T follicular helper cell (primary cell): ENCODE results near the gene RHBDD3.
A peak's percentile ranks its signal among the peaks of the same experiment; 100 is the strongest.

Experiments used
- DNase-seq: peaks from one replicate; pipeline ENCODE4 v3.0.0-alpha.2; 2020; ENCODE audit warnings: low read depth
- total RNA-seq, 2 experiments: gene quantifications; one replicate each; lab custom pipeline; 2026; lab: John Stamatoyannopoulos, UW

The RHBDD3 gene
- total RNA-seq, result 16.9 to 36.0 reads per million in 2 experiments

GRCh38 chr22:29267858-29268510 lies at the start of gene RHBDD3, which contains the start of gene EWSR1:
Gene RHBDD3, minus strand, starts transcription at chr22:29267981. Its CDS starts 2,355 bp downstream, at chr22:29265626.
Gene EWSR1, plus strand, starts transcription at chr22:29268268. Its CDS starts 69 bp downstream, at chr22:29268337.
- peak; percentile 91 for DNase-seq

- DNase-seq, result no peak
These were observed 48.5 kb upstream of the RHBDD3 start for GRCh38 chr22:29316141-29316828.

GRCh38 chr22:29315286-29316140 lies 47.7 kb upstream of the RHBDD3 start, which contains the start of gene RASL10A:
Gene RASL10A, minus strand, starts transcription at chr22:29315697. Its CDS starts 451 bp downstream, at chr22:29315246.
- no peak for DNase-seq

GRCh38 chr22:29314537-29315285 lies 46.9 kb upstream of the RHBDD3 start:
- DNase-seq, result no peak

GRCh38 chr22:29313576-29314466 lies 46.0 kb upstream of the RHBDD3 start:
- no peak for DNase-seq

- DNase-seq, result no peak
These were observed 45.4 kb upstream of the RHBDD3 start for GRCh38 chr22:29313126-29313575.

- DNase-seq, result no peak
These were observed 44.7 kb upstream of the RHBDD3 start for GRCh38 chr22:29312218-29313125.

- DNase-seq, result no peak
These were observed 43.9 kb upstream of the RHBDD3 start for GRCh38 chr22:29311464-29312217.

GRCh38 chr22:29310863-29311339 lies 43.1 kb upstream of the RHBDD3 start:
- peak; percentile 19 for DNase-seq

GRCh38 chr22:29310065-29310862 lies 42.5 kb upstream of the RHBDD3 start:
- no peak for DNase-seq

- DNase-seq, result no peak
These were observed 41.7 kb upstream of the RHBDD3 start for GRCh38 chr22:29309332-29310064.

- DNase-seq, result no peak
These were observed 41.0 kb upstream of the RHBDD3 start for GRCh38 chr22:29308791-29309262.

- no peak for DNase-seq
These were observed 40.5 kb upstream of the RHBDD3 start for GRCh38 chr22:29308148-29308790.

GRCh38 chr22:29307596-29308147 lies 39.9 kb upstream of the RHBDD3 start:
- no peak for DNase-seq

GRCh38 chr22:29306835-29307595 lies 39.2 kb upstream of the RHBDD3 start:
- DNase-seq, result peak; percentile 22
